B cell (primary cell): Measurements from ENCODE around the gene LPO.

ENCODE experiments used
- CTCF ChIP-seq: fragments of 200-600 bp; IDR thresholded peaks from one replicate; pipeline ENCODE4 v1.8.0; 2022; ENCODE audit warnings: antibody characterized with exemption, mild to moderate bottlenecking
- EZH2 ChIP-seq: IDR thresholded peaks from 2 replicates; pipeline ENCODE4 v1.6.1; 2012; ENCODE audit warnings: borderline replicate concordance, low read depth, mild to moderate bottlenecking, moderate library complexity, low read length; ENCODE audit not compliant: insufficient read depth, poor library complexity, severe bottlenecking

DNA sequence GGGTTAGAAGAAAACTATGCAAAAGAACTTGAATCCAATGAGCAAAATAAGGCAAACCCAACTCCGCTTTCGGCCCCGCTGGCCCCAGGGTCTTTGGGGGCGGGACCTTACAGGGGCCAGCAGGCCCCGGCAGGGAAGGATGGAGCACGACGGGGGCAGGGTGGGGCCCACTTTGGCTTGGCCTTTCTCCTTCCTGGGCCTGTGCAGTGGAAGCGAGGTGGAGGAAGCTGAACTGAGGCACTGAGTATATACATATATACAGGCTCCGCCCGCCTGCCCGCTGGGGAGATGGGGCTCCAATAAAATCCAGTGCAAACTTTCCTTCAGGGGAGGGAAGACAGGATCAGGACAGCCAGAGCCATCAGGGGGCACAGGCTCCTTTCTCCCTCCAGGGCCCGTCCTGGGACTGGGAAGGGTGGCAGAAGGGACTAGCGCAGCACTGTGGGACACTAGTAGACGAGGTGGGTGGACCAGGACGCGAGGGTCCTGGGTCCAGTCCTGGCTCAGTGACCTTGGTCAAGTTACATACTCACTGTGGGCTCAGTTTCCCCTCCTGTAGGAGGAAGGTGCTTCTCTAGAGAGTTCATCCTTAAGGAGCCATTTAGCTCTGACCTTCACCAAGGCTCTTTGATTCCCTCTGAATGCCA lies 63.2 kb downstream of the LPO start:
- TF ChIP-seq CTCF = no peak
- TF ChIP-seq EZH2 = no peak
